ENCODE measurements around the gene PDE1A. TPM values are rescaled to one million over a fixed set of nuclear protein-coding genes. Genes with fewer than 3 reads are reported as not detected.

The PDE1A gene
- total RNA-seq, 2 experiments from 2014 or later = not detected

- Histone ChIP-seq H3K79me2 (ENCODE audit: insufficient read depth, low read depth, low read length) (no peaks in the 10 kb centered on the region), H3K27ac (ENCODE audit: low read depth, low read length, poor library complexity, severe bottlenecking) (no peak overlapping the region), H3K36me3 (ENCODE audit: insufficient read depth, low read length) (no peaks in the 10 kb centered on the region), H3K9me2 (ENCODE audit: insufficient read depth, low read length) (no peaks in the 10 kb centered on the region), H2AFZ (ENCODE audit: low read length) (no peak overlapping the region), H3K4me3 (ENCODE audit: low read depth, low read length, poor library complexity, severe bottlenecking) (no peak overlapping the region), H3K4me2 (ENCODE audit: low read length) (no peak overlapping the region), H4K20me1 (ENCODE audit: insufficient read depth, low read length) (no peaks in the 10 kb centered on the region), H3K9me3 (ENCODE audit: low read length) (no peaks in the 10 kb centered on the region), H3K4me1 (ENCODE audit: insufficient read depth, low read length, poor library complexity, severe bottlenecking) (no peaks in the 10 kb centered on the region)
- ChIA-PET POLR2A (no interaction called here), CTCF (ENCODE audit: unreplicated experiment) (no interaction called here)
- no TSS peak for BruUV-seq (replicated peaks)
- intact Hi-C loops (cut with micrococcal nuclease; ENCODE audit: unreplicated experiment) = no loop called here
- TF ChIP-seq, protein P1, sequence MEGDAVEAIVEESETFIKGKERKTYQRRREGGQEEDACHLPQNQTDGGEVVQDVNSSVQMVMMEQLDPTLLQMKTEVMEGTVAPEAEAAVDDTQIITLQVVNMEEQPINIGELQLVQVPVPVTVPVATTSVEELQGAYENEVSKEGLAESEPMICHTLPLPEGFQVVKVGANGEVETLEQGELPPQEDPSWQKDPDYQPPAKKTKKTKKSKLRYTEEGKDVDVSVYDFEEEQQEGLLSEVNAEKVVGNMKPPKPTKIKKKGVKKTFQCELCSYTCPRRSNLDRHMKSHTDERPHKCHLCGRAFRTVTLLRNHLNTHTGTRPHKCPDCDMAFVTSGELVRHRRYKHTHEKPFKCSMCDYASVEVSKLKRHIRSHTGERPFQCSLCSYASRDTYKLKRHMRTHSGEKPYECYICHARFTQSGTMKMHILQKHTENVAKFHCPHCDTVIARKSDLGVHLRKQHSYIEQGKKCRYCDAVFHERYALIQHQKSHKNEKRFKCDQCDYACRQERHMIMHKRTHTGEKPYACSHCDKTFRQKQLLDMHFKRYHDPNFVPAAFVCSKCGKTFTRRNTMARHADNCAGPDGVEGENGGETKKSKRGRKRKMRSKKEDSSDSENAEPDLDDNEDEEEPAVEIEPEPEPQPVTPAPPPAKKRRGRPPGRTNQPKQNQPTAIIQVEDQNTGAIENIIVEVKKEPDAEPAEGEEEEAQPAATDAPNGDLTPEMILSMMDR (conservative IDR thresholded peaks at IDR 0.05; ENCODE audit: low read length) = no peak
- TF ChIP-seq EZH2phosphoT487 (IDR thresholded peaks at IDR 0.05; ENCODE audit: borderline replicate concordance, low read depth, low read length) = no peak
- no peak for DNase-seq (ENCODE audit: low spot score)
Measured at GRCh38 chr2:182301093-182301492, 125.7 kb downstream of the PDE1A start.

DNA sequence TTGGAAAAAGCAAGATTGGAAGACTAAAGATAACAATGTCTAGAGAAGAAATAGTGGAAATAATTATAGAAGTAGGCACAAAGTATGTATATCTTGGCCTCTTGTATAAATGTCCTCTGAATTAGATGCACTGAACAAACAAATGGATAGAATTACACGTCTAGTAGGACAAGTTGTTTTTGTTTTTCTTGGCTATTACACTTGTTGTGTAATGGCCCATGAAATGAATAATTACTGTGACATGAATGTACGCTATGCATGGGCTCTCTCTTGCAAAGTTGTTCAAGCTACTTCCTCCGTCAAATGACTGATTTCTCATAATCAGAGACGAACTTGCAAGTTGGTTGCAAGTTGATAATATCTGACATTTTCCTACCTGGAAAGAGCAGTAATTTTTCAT, 126.2 kb downstream of the PDE1A start:
- Histone ChIP-seq H3K4me3 (ENCODE audit: low read depth, low read length, poor library complexity, severe bottlenecking) (no peak overlapping the region), H3K4me2 (ENCODE audit: low read length) (no peak overlapping the region), H3K9me3 (ENCODE audit: low read length) (no peaks in the 10 kb centered on the region), H3K9me2 (ENCODE audit: insufficient read depth, low read length) (no peaks in the 10 kb centered on the region), H3K4me1 (ENCODE audit: insufficient read depth, low read length, poor library complexity, severe bottlenecking) (no peaks in the 10 kb centered on the region), H4K20me1 (ENCODE audit: insufficient read depth, low read length) (no peaks in the 10 kb centered on the region), H3K27ac (ENCODE audit: low read depth, low read length, poor library complexity, severe bottlenecking) (no peak overlapping the region), H2AFZ (ENCODE audit: low read length) (no peak overlapping the region), H3K36me3 (ENCODE audit: insufficient read depth, low read length) (no peaks in the 10 kb centered on the region), H3K79me2 (ENCODE audit: insufficient read depth, low read depth, low read length) (no peaks in the 10 kb centered on the region)
- BruUV-seq (replicated peaks) = no TSS peak
- no peak for TF ChIP-seq EZH2phosphoT487 (IDR thresholded peaks at IDR 0.05; ENCODE audit: borderline replicate concordance, low read depth, low read length)
- TF ChIP-seq, protein P1 (conservative IDR thresholded peaks at IDR 0.05; ENCODE audit: low read length) = no peak
- no peak for DNase-seq (ENCODE audit: low spot score)
- POLR2A ChIA-PET = interaction anchor here (1.1 kb wide), 1 partner anchor 9 kb away, joined by 4 read pairs; no protein-coding TSS in a partner anchor
- CTCF ChIA-PET (ENCODE audit: unreplicated experiment) = no interaction called here
- intact Hi-C loops (cut with micrococcal nuclease; ENCODE audit: unreplicated experiment) = no loop called here

- ChIA-PET CTCF (ENCODE audit: unreplicated experiment) (no interaction called here), POLR2A (interaction anchor here (1.1 kb wide), 1 partner anchor 10 kb away, joined by 4 read pairs; no protein-coding TSS in a partner anchor)
- Histone ChIP-seq H4K20me1 (ENCODE audit: insufficient read depth, low read length) (no peaks in the 10 kb centered on the region), H3K27ac (ENCODE audit: low read depth, low read length, poor library complexity, severe bottlenecking) (no peak overlapping the region), H3K9me2 (ENCODE audit: insufficient read depth, low read length) (no peaks in the 10 kb centered on the region), H3K4me3 (ENCODE audit: low read depth, low read length, poor library complexity, severe bottlenecking) (no peak overlapping the region), H3K4me2 (ENCODE audit: low read length) (no peak overlapping the region), H3K36me3 (ENCODE audit: insufficient read depth, low read length) (no peaks in the 10 kb centered on the region), H3K4me1 (ENCODE audit: insufficient read depth, low read length, poor library complexity, severe bottlenecking) (no peaks in the 10 kb centered on the region), H2AFZ (ENCODE audit: low read length) (no peak overlapping the region), H3K9me3 (ENCODE audit: low read length) (no peaks in the 10 kb centered on the region), H3K79me2 (ENCODE audit: insufficient read depth, low read depth, low read length) (no peaks in the 10 kb centered on the region)
- TF ChIP-seq EZH2phosphoT487 (IDR thresholded peaks at IDR 0.05; ENCODE audit: borderline replicate concordance, low read depth, low read length) = no peak
- TF ChIP-seq, protein P1 (conservative IDR thresholded peaks at IDR 0.05; ENCODE audit: low read length) = no peak
- intact Hi-C loops (cut with micrococcal nuclease; ENCODE audit: unreplicated experiment) = no loop called here
- BruUV-seq (replicated peaks) = no TSS peak
- no peak for DNase-seq (ENCODE audit: low spot score)
Measured at GRCh38 chr2:182299632-182300031, 127.2 kb downstream of the PDE1A start.
